Activated T-cell treated with anti-CD3 and anti-CD28 coated beads, Interleukin-2, amount 50 U/mL, for 4 hours (primary cell): ENCODE results near the gene NF1. TPM values are rescaled to one million over a fixed set of nuclear protein-coding genes. Genes with fewer than 3 reads are reported as not detected.
A peak's percentile ranks its signal among the peaks of the same experiment; 100 is the strongest.
"Not testable (repeated sequence)": the region's sequence is repeated elsewhere in the genome, so short reads cannot be mapped to it uniquely, and the experiment has no call there.

Experiments
- ATAC-seq, 2 donors: fragments of 200-7000 bp; cut with Tn5 transposase; one replicate each; pipeline ENCODE4 v1.10.0; 2021
- DNase-seq: peaks from one replicate; pipeline ENCODE4 v3.0.0-alpha.2; 2020
- H3K27me3 Mint-ChIP-seq: one replicate; pipeline ENCODE4 v1.8.0; 2021; ENCODE audit warnings: low read depth, mixed read lengths
- H3K36me3 Mint-ChIP-seq: one replicate; pipeline ENCODE4 v1.8.0; 2022; ENCODE audit warnings: mixed read lengths; ENCODE audit not compliant: insufficient read depth
- H3K4me1 Mint-ChIP-seq: one replicate; pipeline ENCODE4 v1.8.0; 2021; ENCODE audit warnings: low read depth, mixed read lengths
- H3K4me3 Mint-ChIP-seq: one replicate; pipeline ENCODE4 v1.8.0; 2021; ENCODE audit warnings: mild to moderate bottlenecking, moderate library complexity, mixed read lengths
- H3K9me3 Mint-ChIP-seq: one replicate; pipeline ENCODE4 v1.8.0; 2021; ENCODE audit warnings: mixed read lengths
- total RNA-seq, 3 donors: library from RNA; stranded (reverse); gene quantifications; one replicate each; pipeline ENCODE4 v1.2.1, GENCODE V29; 2021

Gene NF1
- total RNA-seq, 3 donors from 2014 or later, result 14.2 to 17.9 (median 15.2) TPM

- Mint-ChIP-seq H3K4me1 (no peaks in the 10 kb centered on the region), H3K36me3 (peaks cover 10% of the 10 kb centered on the region), H3K27me3 (no peaks in the 10 kb centered on the region), H3K9me3 (no peaks in the 10 kb centered on the region), H3K4me3 (no peak overlapping the region)
- ATAC-seq (no peak), DNase-seq (no peak)
Observed at GRCh38 chr17:31131299-31131698, 36.5 kb downstream of the NF1 start.

GRCh38 chr17:31132977-31133376 is 38.2 kb downstream of the NF1 start:
- DNase-seq, result no peak
- Mint-ChIP-seq H3K9me3 (no peaks in the 10 kb centered on the region), H3K4me1 (no peaks in the 10 kb centered on the region), H3K27me3 (no peaks in the 10 kb centered on the region), H3K4me3 (no peak overlapping the region), H3K36me3 (peaks cover 14% of the 10 kb centered on the region)
- no peak for ATAC-seq

- no peak for ATAC-seq
- Mint-ChIP-seq H3K4me3 (no peak overlapping the region), H3K4me1 (no peaks in the 10 kb centered on the region), H3K9me3 (no peaks in the 10 kb centered on the region), H3K36me3 (peaks cover 15% of the 10 kb centered on the region), H3K27me3 (no peaks in the 10 kb centered on the region)
- no peak for DNase-seq
Observed at GRCh38 chr17:31134576-31134975, 39.8 kb downstream of the NF1 start.

- ATAC-seq, result no peak
- peaks cover 13% of the 10 kb centered on the region for H3K36me3 Mint-ChIP-seq
- H3K4me1 Mint-ChIP-seq, result peaks cover 2% of the 10 kb centered on the region
- no peaks in the 10 kb centered on the region for H3K27me3 Mint-ChIP-seq
- H3K9me3 Mint-ChIP-seq, result no peaks in the 10 kb centered on the region
- DNase-seq, result no peak
- no peak overlapping the region for H3K4me3 Mint-ChIP-seq
Observed at GRCh38 chr17:31136319-31136718, 41.5 kb downstream of the NF1 start.

- H3K9me3 Mint-ChIP-seq, result no peaks in the 10 kb centered on the region
- peaks cover 2% of the 10 kb centered on the region for H3K4me1 Mint-ChIP-seq
- H3K4me3 Mint-ChIP-seq, result no peak overlapping the region
- no peaks in the 10 kb centered on the region for H3K27me3 Mint-ChIP-seq
- no peak for DNase-seq
- no peak for ATAC-seq
- H3K36me3 Mint-ChIP-seq, result peaks cover 13% of the 10 kb centered on the region
Observed at GRCh38 chr17:31140111-31140510, 45.3 kb downstream of the NF1 start.

GRCh38 chr17:31144428-31144827 is 49.7 kb downstream of the NF1 start:
- Mint-ChIP-seq H3K9me3 (no peaks in the 10 kb centered on the region), H3K36me3 (peaks cover 5% of the 10 kb centered on the region), H3K4me1 (peaks cover 2% of the 10 kb centered on the region), H3K4me3 (no peak overlapping the region), H3K27me3 (no peaks in the 10 kb centered on the region)
- no peak for DNase-seq
- ATAC-seq, result no peak

GRCh38 chr17:31144836-31145235 is 50.1 kb downstream of the NF1 start:
- DNase-seq, result no peak
- peaks cover 2% of the 10 kb centered on the region for H3K4me1 Mint-ChIP-seq
- H3K27me3 Mint-ChIP-seq, result no peaks in the 10 kb centered on the region
- H3K36me3 Mint-ChIP-seq, result peaks cover 3% of the 10 kb centered on the region
- no peak for ATAC-seq
- H3K9me3 Mint-ChIP-seq, result no peaks in the 10 kb centered on the region
- H3K4me3 Mint-ChIP-seq, result no peak overlapping the region

- ATAC-seq (no peak), DNase-seq (no peak)
- no peaks in the 10 kb centered on the region for H3K4me1 Mint-ChIP-seq
- peaks cover 7% of the 10 kb centered on the region for H3K9me3 Mint-ChIP-seq
- H3K27me3 Mint-ChIP-seq, result no peaks in the 10 kb centered on the region
- H3K4me3 Mint-ChIP-seq, result no peak overlapping the region
- peaks cover 3% of the 10 kb centered on the region for H3K36me3 Mint-ChIP-seq
Observed at GRCh38 chr17:31147507-31148202, 52.9 kb downstream of the NF1 start.

GRCh38 chr17:31148205-31148604 is 53.4 kb downstream of the NF1 start:
- peaks cover 3% of the 10 kb centered on the region for H3K36me3 Mint-ChIP-seq
- no peaks in the 10 kb centered on the region for H3K4me1 Mint-ChIP-seq

GRCh38 chr17:31152271-31152670 is 57.5 kb downstream of the NF1 start:
- Mint-ChIP-seq H3K4me1 (no peaks in the 10 kb centered on the region), H3K36me3 (peaks cover 3% of the 10 kb centered on the region), H3K9me3 (peaks cover 12% of the 10 kb centered on the region), H3K4me3 (no peak overlapping the region), H3K27me3 (no peaks in the 10 kb centered on the region)
- no peak for ATAC-seq
- DNase-seq, result no peak

More at GRCh38 chr17:31148205-31148604, 53.4 kb downstream of the NF1 start:
- Mint-ChIP-seq H3K9me3 (peaks cover 12% of the 10 kb centered on the region), H3K27me3 (no peaks in the 10 kb centered on the region), H3K4me3 (no peak overlapping the region)
- ATAC-seq (no peak), DNase-seq (no peak)

- ATAC-seq (no peak), DNase-seq (no peak)
- peaks cover 4% of the 10 kb centered on the region for H3K36me3 Mint-ChIP-seq
- peaks cover 12% of the 10 kb centered on the region for H3K9me3 Mint-ChIP-seq
- H3K4me1 Mint-ChIP-seq, result peaks cover 16% of the 10 kb centered on the region
- no peak overlapping the region for H3K4me3 Mint-ChIP-seq
- H3K27me3 Mint-ChIP-seq, result no peaks in the 10 kb centered on the region
Observed at GRCh38 chr17:31155208-31155810, 60.5 kb downstream of the NF1 start.

GRCh38 chr17:31156326-31156725 is 61.5 kb downstream of the NF1 start:
- peaks cover 17% of the 10 kb centered on the region for H3K4me1 Mint-ChIP-seq
- H3K27me3 Mint-ChIP-seq, result no peaks in the 10 kb centered on the region
- peaks cover 12% of the 10 kb centered on the region for H3K9me3 Mint-ChIP-seq
- ATAC-seq (no peak), DNase-seq (no peak)
- H3K4me3 Mint-ChIP-seq, result no peak overlapping the region
- H3K36me3 Mint-ChIP-seq, result peaks cover 6% of the 10 kb centered on the region

GRCh38 chr17:31156864-31157263 is 62.1 kb downstream of the NF1 start:
- DNase-seq, ATAC-seq, H3K36me3 Mint-ChIP-seq, H3K27me3 Mint-ChIP-seq, H3K4me3 Mint-ChIP-seq: not testable (repeated sequence)
- peaks cover 17% of the 10 kb centered on the region for H3K4me1 Mint-ChIP-seq
- H3K9me3 Mint-ChIP-seq, result peaks cover 12% of the 10 kb centered on the region

- peaks cover 10% of the 10 kb centered on the region for H3K36me3 Mint-ChIP-seq
- DNase-seq (no peak), ATAC-seq (no peak)
- H3K4me1 Mint-ChIP-seq, result peaks cover 17% of the 10 kb centered on the region
- H3K27me3 Mint-ChIP-seq, result no peaks in the 10 kb centered on the region
- H3K4me3 Mint-ChIP-seq, result peak overlapping the region; percentile 68
- H3K9me3 Mint-ChIP-seq, result no peaks in the 10 kb centered on the region
Observed at GRCh38 chr17:31158746-31159377, 64.1 kb downstream of the NF1 start.
